Gastrocnemius medialis (tissue), 4 donors: ENCODE data around the gene SORCS1. TPM values are rescaled to one million over a fixed set of nuclear protein-coding genes. Genes with fewer than 3 reads are reported as not detected.
"Not testable (repeated sequence)": the region's sequence is repeated elsewhere in the genome, so short reads cannot be mapped to it uniquely, and the experiment has no call there.

Experiments used
- ATAC-seq, 2 donors: fragments of 150-250 bp; one replicate each; pipeline ENCODE4 v1.9.1; 2016
- DNase-seq, 2 donors: peaks; one replicate each; pipeline ENCODE4 v3.0.0-alpha.2; 2019
- H3K27ac ChIP-seq, 4 donors: fragments of 200-600 bp; sonication (generic); 1 replicate in 1 of 4; 2 replicates in 3 of 4; pipeline ENCODE4 v1.5.1; 2016 to 2018; ENCODE audit warnings: mild to moderate bottlenecking in 2 of 4, moderate library complexity in 1 of 4
- H3K27me3 ChIP-seq, 3 donors: fragments of 200-600 bp; sonication (generic) in 2 of 3; 1 replicate in 1 of 3; 2 replicates in 2 of 3; pipeline versions ENCODE4 v1.5.1 to v1.6.0; 2016 to 2019; ENCODE audit warnings: mild to moderate bottlenecking in 1 of 3, moderate library complexity in 1 of 3
- H3K36me3 ChIP-seq, 2 donors: fragments of 200-600 bp; sonication (generic) in 1 of 2; one replicate each; pipeline ENCODE4 v1.5.1; 2017 to 2018
- H3K4me1 ChIP-seq, 2 donors: fragments of 200-600 bp; sonication (generic) in 1 of 2; one replicate each; pipeline ENCODE4 v1.5.1; 2016 to 2017; ENCODE audit warnings: mild to moderate bottlenecking in 2 of 2
- H3K4me3 ChIP-seq, 4 donors: fragments of 200-600 bp; sonication (generic) in 3 of 4; 1 replicate in 1 of 4; 2 replicates in 3 of 4; pipeline ENCODE4 v1.5.1; 2016 to 2019; ENCODE audit warnings: mild to moderate bottlenecking in 2 of 4
- H3K9me3 ChIP-seq, 3 donors: fragments of 200-600 bp; sonication (generic) in 2 of 3; 1 replicate in 1 of 3; 2 replicates in 2 of 3; pipeline ENCODE4 v1.5.1; 2016 to 2019
- CTCF ChIP-seq, 5 experiments: fragments of 450-650 bp in 3 of 5; fragments of 200-600 bp in 2 of 5; sonication (generic) in 2 of 5; IDR thresholded peaks in 4 of 5; conservative IDR thresholded peaks in 1 of 5; 1 replicate in 4 of 5; 2 replicates in 1 of 5; pipeline ENCODE4 v1.5.1; 2016 to 2019; ENCODE audit warnings: antibody characterized with exemption in 5 of 5, mild to moderate bottlenecking in 3 of 5, moderate library complexity in 3 of 5
- POLR2A ChIP-seq, 2 donors: fragments of 450-650 bp; IDR thresholded peaks; one replicate each; pipeline ENCODE4 v1.6.1; 2017; ENCODE audit warnings: antibody characterized with exemption in 2 of 2, mild to moderate bottlenecking in 2 of 2, moderate library complexity in 2 of 2
- in situ Hi-C, 4 donors: fragments of 200-750 bp; cut with MboI; loops; one replicate each; pipeline versions ENCODE4 v1.15.0 to v1.8.0; 2017; ENCODE audit warnings: low sequenced_read_pairs in 4 of 4
- intact Hi-C: fragments of 100-400 bp; cut with DNase I; formaldehyde crosslinking; loops from one replicate; pipeline ENCODE4 v1.15.1; 2023; ENCODE audit warnings: low total_unique reads
- total RNA-seq, 4 donors: library from RNA; depleted of rRNA; stranded (reverse); fragments of >200 nt; gene quantifications; one replicate each; pipeline versions ENCODE4 v1.1.0 to v1.2.3, GENCODE V29; 2016

The SORCS1 gene
- total RNA-seq, 4 donors from 2014 or later: 0.02 to 0.36 (median 0.24) TPM; not detected in 1

GRCh38 chr10:106930751-106931150, 233.8 kb downstream of the SORCS1 start:
- H3K4me1 ChIP-seq: no peaks in the 10 kb centered on the region
- H3K36me3 ChIP-seq: no peaks in the 10 kb centered on the region
- in situ Hi-C loops: no loop called here
- no peaks in the 10 kb centered on the region for H3K9me3 ChIP-seq
- no peak overlapping the region for H3K4me3 ChIP-seq
- DNase-seq (no peak), ATAC-seq (no peak)
- H3K27me3 ChIP-seq: no peaks in the 10 kb centered on the region
- no peak overlapping the region for H3K27ac ChIP-seq
- intact Hi-C loops: no loop called here
- TF ChIP-seq POLR2A (IDR thresholded peaks at IDR 0.05) (no peak), CTCF (IDR thresholded peaks at IDR 0.05 in 4 of 5, conservative IDR thresholded peaks at IDR 0.05 in 1 of 5) (no peak)

GRCh38 chr10:106929291-106929895, 235.1 kb downstream of the SORCS1 start:
- ATAC-seq (no peak), DNase-seq (no peak)
- Histone ChIP-seq H3K27me3 (no peaks in the 10 kb centered on the region), H3K36me3 (no peaks in the 10 kb centered on the region), H3K4me3 (no peak overlapping the region), H3K9me3 (no peaks in the 10 kb centered on the region), H3K27ac (no peak overlapping the region), H3K4me1 (no peaks in the 10 kb centered on the region)
- in situ Hi-C loops (no loop called here), intact Hi-C loops (no loop called here)
- no peak for TF ChIP-seq CTCF (IDR thresholded peaks at IDR 0.05 in 4 of 5, conservative IDR thresholded peaks at IDR 0.05 in 1 of 5)
- TF ChIP-seq POLR2A (IDR thresholded peaks at IDR 0.05): no peak

GRCh38 chr10:106928151-106928550, 236.4 kb downstream of the SORCS1 start:
- DNase-seq, H3K27me3 ChIP-seq, in situ Hi-C loops, ATAC-seq, H3K4me3 ChIP-seq, intact Hi-C loops, H3K4me1 ChIP-seq, H3K9me3 ChIP-seq, H3K36me3 ChIP-seq, H3K27ac ChIP-seq: not testable (repeated sequence)

GRCh38 chr10:106925191-106925590, 239.3 kb downstream of the SORCS1 start:
- Histone ChIP-seq H3K9me3 (no peaks in the 10 kb centered on the region), H3K4me1 (no peaks in the 10 kb centered on the region), H3K27me3 (no peaks in the 10 kb centered on the region), H3K36me3 (no peaks in the 10 kb centered on the region), H3K4me3 (no peak overlapping the region), H3K27ac (no peak overlapping the region)
- no peak for ATAC-seq
- in situ Hi-C loops (no loop called here), intact Hi-C loops (no loop called here)
- TF ChIP-seq CTCF (IDR thresholded peaks at IDR 0.05 in 4 of 5, conservative IDR thresholded peaks at IDR 0.05 in 1 of 5) (no peak), POLR2A (IDR thresholded peaks at IDR 0.05) (no peak)
- no peak for DNase-seq

- no peaks in the 10 kb centered on the region for H3K36me3 ChIP-seq
- no peak for DNase-seq
- no peak overlapping the region for H3K4me3 ChIP-seq
- intact Hi-C loops (no loop called here), in situ Hi-C loops (no loop called here)
- TF ChIP-seq CTCF (IDR thresholded peaks at IDR 0.05 in 4 of 5, conservative IDR thresholded peaks at IDR 0.05 in 1 of 5) (no peak), POLR2A (IDR thresholded peaks at IDR 0.05) (no peak)
- ATAC-seq: no peak
- no peaks in the 10 kb centered on the region for H3K27me3 ChIP-seq
- H3K27ac ChIP-seq: no peak overlapping the region
- no peaks in the 10 kb centered on the region for H3K4me1 ChIP-seq
- H3K9me3 ChIP-seq: no peaks in the 10 kb centered on the region
Measured at GRCh38 chr10:106920538-106920937, 244.0 kb downstream of the SORCS1 start.
